K562 (cell line): ENCODE measurements around the gene TBX6. TPM values are rescaled to one million over a fixed set of nuclear protein-coding genes. Genes with fewer than 3 reads are reported as not detected.

Experiments
- ATAC-seq: fragments of 200-7000 bp; cut with Tn5 transposase; 3 replicates; pipeline ENCODE4 v1.9.1; 2020; ENCODE audit warnings: moderate library complexity
- BruUV-seq: library from RNA; stranded (reverse); fragments of 400-500 nt; replicated peaks from 2 replicates; lab custom pipeline; 2021; lab: Mats Ljungman, UMichigan
- CTCF ChIA-PET: fragments of 300-600 bp; formaldehyde crosslinking; extraction: SDS; loops from one replicate; lab custom pipeline; 2021; ENCODE audit warnings: low intra/inter-chr PET ratio; lab: Yijun Ruan, JAX
- POLR2A ChIA-PET: fragments of 300-600, 350-650 bp; sonication (Branson Sonifier 250); formaldehyde crosslinking; extraction: SDS; loops from one replicate; lab custom pipeline; 2021; ENCODE audit warnings: antibody characterized with exemption, inconsistent platforms; lab: Yijun Ruan, JAX
- DNase-seq, 4 experiments: peaks; one replicate each; pipeline versions ENCODE4 v3.0.0 to v3.0.0-alpha.2; 2011 to 2018; ENCODE audit warnings: low spot score in 3 of 4, mixed read lengths in 3 of 4; ENCODE audit errors: extremely low read depth in 1 of 4
- FAIRE-seq: peaks from 2 replicates; lab custom pipeline; 2011; peaks lifted over from hg19 to GRCh38; lab: Jason Lieb, UNC
- H2AFZ ChIP-seq: 2 replicates; pipeline ENCODE4 v1.6.0; 2011; ENCODE audit warnings: low read depth, low read length, control low read depth, inconsistent platforms
- H3K27ac ChIP-seq: fragments of 200-600 bp; 3 replicates; pipeline ENCODE4 v1.8.0; 2011; ENCODE audit warnings: low read depth, mild to moderate bottlenecking, control low read depth, inconsistent platforms, low read length, moderate library complexity, mixed read lengths; ENCODE audit errors: extremely low read depth
- H3K27me3 ChIP-seq, 2 experiments: fragments of 300-600 bp in 1 of 2; 2 replicates in 1 of 2; 3 replicates in 1 of 2; pipeline versions ENCODE4 v1.6.0 to v1.8.0; 2011; ENCODE audit warnings: inconsistent platforms in 2 of 2, low read length in 2 of 2, mild to moderate bottlenecking in 1 of 2, mixed read lengths in 1 of 2, moderate library complexity in 1 of 2; ENCODE audit not compliant: control insufficient read depth in 2 of 2, insufficient read depth in 2 of 2
- H3K36me3 ChIP-seq: fragments of 300-600 bp; 3 replicates; pipeline ENCODE4 v1.8.0; 2011; ENCODE audit warnings: mild to moderate bottlenecking, low read length, inconsistent platforms; ENCODE audit not compliant: control insufficient read depth, insufficient read depth
- H3K4me1 ChIP-seq, 2 experiments: fragments of 200-600 bp in 1 of 2; replicated peaks in 1 of 2; 2 replicates in 1 of 2; 3 replicates in 1 of 2; pipeline versions ENCODE4 v1.5.1 to v1.8.0; 2011; ENCODE audit warnings: inconsistent platforms in 2 of 2, low read length in 2 of 2, mild to moderate bottlenecking in 1 of 2, mixed read lengths in 1 of 2, moderate library complexity in 1 of 2; ENCODE audit not compliant: control insufficient read depth in 2 of 2, insufficient read depth in 2 of 2
- H3K4me2 ChIP-seq: 2 replicates; pipeline ENCODE4 v1.6.1; 2011; ENCODE audit warnings: low read length, control low read depth, inconsistent platforms, mixed read lengths; ENCODE audit not compliant: insufficient read depth
- H3K4me3 ChIP-seq: fragments of 200-600 bp; sonication (generic), shearing (Covaris generic); 2 replicates; pipeline ENCODE4 v1.5.1; 2016; ENCODE audit warnings: control low read depth, inconsistent platforms
- H3K79me2 ChIP-seq: fragments of 200-600 bp; 3 replicates; pipeline ENCODE4 v1.8.0; 2011; ENCODE audit warnings: low read length, inconsistent platforms; ENCODE audit not compliant: control insufficient read depth, insufficient read depth
- H3K9ac ChIP-seq, 2 experiments: 2 replicates each; pipeline versions ENCODE4 v1.6.0 to v1.6.1; 2011; ENCODE audit warnings: low read depth in 2 of 2, low read length in 2 of 2, control low read depth in 1 of 2, inconsistent platforms in 1 of 2, mild to moderate bottlenecking in 1 of 2, mixed read lengths in 1 of 2; ENCODE audit not compliant: insufficient read depth in 1 of 2
- H3K9me1 ChIP-seq: one replicate; pipeline ENCODE4 v1.6.0; 2011; ENCODE audit warnings: inconsistent platforms, mild to moderate bottlenecking, low read length, moderate library complexity; ENCODE audit not compliant: control insufficient read depth, insufficient read depth
- H3K9me3 ChIP-seq: replicated peaks from 2 replicates; pipeline ENCODE4 v1.5.1; 2011; ENCODE audit warnings: low read depth, low read length, inconsistent platforms; ENCODE audit not compliant: control insufficient read depth, insufficient read depth
- H4K20me1 ChIP-seq: replicated peaks from 2 replicates; pipeline ENCODE4 v1.6.1; 2011; ENCODE audit warnings: low read length, inconsistent platforms, mixed read lengths; ENCODE audit not compliant: control insufficient read depth, insufficient read depth
- DPF2 ChIP-seq: fragments of 450-650 bp; IDR thresholded peaks from 2 replicates; pipeline ENCODE4 v1.6.1; 2016
- MXI1 ChIP-seq: IDR thresholded peaks from 2 replicates; pipeline ENCODE4 v1.6.1; 2011; ENCODE audit warnings: low read depth, mild to moderate bottlenecking, improper control_type of control experiment, low read length
- MYC ChIP-seq, 2 experiments: fragments of 250-450 bp in 1 of 2; sonication (Bioruptor Pico) in 1 of 2; IDR thresholded peaks; 2 replicates each; pipeline versions ENCODE4 v1.5.1 to v1.6.1; 2012 to 2021; ENCODE audit warnings: low read depth in 2 of 2, borderline replicate concordance in 1 of 2, improper control_type of control experiment in 1 of 2, low read length in 1 of 2, mild to moderate bottlenecking in 1 of 2, moderate library complexity in 1 of 2
- NFE2L1 ChIP-seq: fragments of 450-650 bp; IDR thresholded peaks from 2 replicates; pipeline ENCODE4 v1.6.1; 2016; ENCODE audit warnings: missing genetic modification characterization, low read depth, mild to moderate bottlenecking, missing compliant biosample characterization, moderate library complexity, borderline replicate concordance
- ZFX ChIP-seq: sonication (generic); formaldehyde crosslinking; IDR thresholded peaks from 2 replicates; pipeline ENCODE4 v1.8.0; 2022; ENCODE audit warnings: mild to moderate bottlenecking, missing genetic modification reagents, moderate library complexity
- ZNF511 ChIP-seq: sonication (generic); formaldehyde crosslinking; IDR thresholded peaks from 2 replicates; pipeline ENCODE4 v1.8.0; 2022; ENCODE audit warnings: mild to moderate bottlenecking, missing genetic modification reagents
- WGBS: fragments of 100-300 bp; shearing (Covaris generic); methylation state at CpG from one replicate; pipeline ENCODE4 v1.1.6; 2016; ENCODE audit warnings: low coverage, mixed read lengths; ENCODE audit not compliant: insufficient coverage; ENCODE audit errors: missing lambda C conversion rate; 5-methylcytosine and 5-hydroxymethylcytosine counted together
- in situ Hi-C: fragments of 300-500 bp; cut with MboI; formaldehyde crosslinking; loops from 4 replicates; pipeline ENCODE4 v1.15.0; 2018; ENCODE audit warnings: inconsistent platforms, mixed read lengths
- intact Hi-C: fragments of 100-400 bp; cut with micrococcal nuclease; formaldehyde crosslinking; loops from 2 replicates; pipeline ENCODE4 v1.14.2; 2022
- polyA plus RNA-seq, 8 experiments: library from polyadenylated mRNA; depleted of rRNA in 4 of 8; stranded (reverse) in 5 of 8; unstranded in 3 of 8; fragments of >200 nt; fragmentation: Nextera tagmentation in 2 of 8; fragmentation: Illumina TruSeq in 1 of 8; extraction: Ambion mirVana in 2 of 8; extraction: Trizol in 1 of 8; gene quantifications; 2 replicates each; pipeline versions ENCODE4 v1.2.1 to v1.2.3, GENCODE V29; 2011 to 2014; ENCODE audit warnings: inconsistent platforms in 1 of 8, missing spikeins in 1 of 8
- total RNA-seq, 7 experiments: library from RNA; depleted of rRNA in 6 of 7; stranded (reverse); fragments of >200 nt in 6 of 7; fragmentation: Illumina TruSeq in 2 of 7; extraction: Trizol in 2 of 7; gene quantifications; 2 replicates each; pipeline versions ENCODE4 v1.2.1 to v1.2.3, GENCODE V29; 2011 to 2021; ENCODE audit warnings: low replicate concordance in 1 of 7
- TF ChIP-seq, protein P1 (sequence below): fragments of 450-650 bp; formaldehyde crosslinking; conservative IDR thresholded peaks from 2 replicates; pipeline ENCODE4 v1.4.0; 2022; ENCODE audit warnings: mild to moderate bottlenecking, missing genetic modification characterization

TBX6 gene
- total and polyA plus RNA-seq, 9 of the 15 experiments (the other 6 are each of a cell fraction or from before 2014, with no cell fraction given), result 0.07 to 0.58 (median 0.11) TPM; not detected in 2

- 65% methylated on average over 13 of the region's 15 CpGs for WGBS
- TF ChIP-seq, protein P1, sequence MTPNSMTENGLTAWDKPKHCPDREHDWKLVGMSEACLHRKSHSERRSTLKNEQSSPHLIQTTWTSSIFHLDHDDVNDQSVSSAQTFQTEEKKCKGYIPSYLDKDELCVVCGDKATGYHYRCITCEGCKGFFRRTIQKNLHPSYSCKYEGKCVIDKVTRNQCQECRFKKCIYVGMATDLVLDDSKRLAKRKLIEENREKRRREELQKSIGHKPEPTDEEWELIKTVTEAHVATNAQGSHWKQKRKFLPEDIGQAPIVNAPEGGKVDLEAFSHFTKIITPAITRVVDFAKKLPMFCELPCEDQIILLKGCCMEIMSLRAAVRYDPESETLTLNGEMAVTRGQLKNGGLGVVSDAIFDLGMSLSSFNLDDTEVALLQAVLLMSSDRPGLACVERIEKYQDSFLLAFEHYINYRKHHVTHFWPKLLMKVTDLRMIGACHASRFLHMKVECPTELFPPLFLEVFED (CRISPR knock-in tag), result no peak
- TF ChIP-seq MXI1, result no peak
- no peak for TF ChIP-seq NFE2L1 (tag)
- 0 out of 2 replicates have a peak, but pooled peaks have one; percentile 34 for TF ChIP-seq DPF2
- TF ChIP-seq ZFX (CRISPR knock-in tag), result peak; percentile 50
- peak; percentile 42; the same call in 1 of the 2 replicates for TF ChIP-seq MYC (IDR thresholded peaks at IDR 0.05; ENCODE audit: low read depth, low read length)
- no peak for TF ChIP-seq MYC (CRISPR knock-in tag; IDR thresholded peaks at IDR 0.05; ENCODE audit: borderline replicate concordance, low read depth)
- TF ChIP-seq ZNF511 (CRISPR knock-in tag), result no peak
- no peaks in the 10 kb centered on the region for H3K79me2 ChIP-seq
- peak; percentile 72 for FAIRE-seq
- peaks cover 12 to 23% of the 10 kb centered on the region in 2 experiments; a peak in 4 of 5 replicates for H3K4me1 ChIP-seq
- H3K4me2 ChIP-seq, result no peak overlapping the region; the same call in 1 of the 2 replicates
- CTCF ChIA-PET, result no interaction called here
- ATAC-seq, result peak; percentile 64
- H2AFZ ChIP-seq, result peak overlapping the region; percentile 86
- no peaks in the 10 kb centered on the region for H3K9me3 ChIP-seq
- no TSS peak for BruUV-seq
- no peak overlapping the region for H3K4me3 ChIP-seq
- peaks cover 6% of the 10 kb centered on the region for H3K9me1 ChIP-seq
- no peaks in the 10 kb centered on the region for H4K20me1 ChIP-seq
- peak overlapping the region; percentile 62; the same call in 2 of the 3 replicates for H3K27ac ChIP-seq
- peaks cover 6% of the 10 kb centered on the region; the same call in 2 of the 3 replicates for H3K36me3 ChIP-seq
- peak overlapping the region; percentile 38 to 79; a peak in 3 of 4 replicates for H3K9ac ChIP-seq
- in situ Hi-C loops (no loop called here), intact Hi-C loops (no loop called here)
- no peaks in the 10 kb centered on the region for H3K27me3 ChIP-seq
- POLR2A ChIA-PET, result interaction anchor here (0.7 kb wide), 1 partner anchor 301 kb away, joined by 3 read pairs; no protein-coding TSS in a partner anchor
- peak in 2 of 4 experiments; percentile 53 to 57 for DNase-seq
Observed at GRCh38 chr16:30108059-30108850, 16.5 kb upstream of the TBX6 start.
